GM15510 (cell line): Measurements from ENCODE around the gene SLC38A6.

ENCODE experiments used
- POLR2A ChIP-seq: IDR thresholded peaks from 3 replicates; pipeline ENCODE4 v1.6.1; 2011; ENCODE audit warnings: borderline replicate concordance; ENCODE audit not compliant: insufficient read length; ENCODE audit errors: extremely low read depth

The SLC38A6 gene

GRCh38 chr14:61025251-61026223, 44.5 kb downstream of the SLC38A6 start:
- TF ChIP-seq POLR2A: no peak

GRCh38 chr14:61026526-61026925, 45.5 kb downstream of the SLC38A6 start:
- TF ChIP-seq POLR2A: no peak

- TF ChIP-seq POLR2A: no peak
Observed at GRCh38 chr14:61031026-61031425, 50.0 kb downstream of the SLC38A6 start.

- TF ChIP-seq POLR2A: no peak
Observed at GRCh38 chr14:61033054-61033453, 52.0 kb downstream of the SLC38A6 start.

GRCh38 chr14:61033855-61034254, 52.8 kb downstream of the SLC38A6 start:
- no peak for TF ChIP-seq POLR2A

- no peak for TF ChIP-seq POLR2A
Observed at GRCh38 chr14:61034416-61035120, 53.5 kb downstream of the SLC38A6 start.

- no peak for TF ChIP-seq POLR2A
Observed at GRCh38 chr14:61037215-61037614, 56.2 kb downstream of the SLC38A6 start.

- no peak for TF ChIP-seq POLR2A
Observed at GRCh38 chr14:61041704-61042103, 60.7 kb downstream of the SLC38A6 start.

- TF ChIP-seq POLR2A: no peak
Observed at GRCh38 chr14:61042220-61042619, 61.2 kb downstream of the SLC38A6 start.

GRCh38 chr14:61043506-61043905, 62.5 kb downstream of the SLC38A6 start:
- no peak for TF ChIP-seq POLR2A

GRCh38 chr14:61047021-61047420, 66.0 kb downstream of the SLC38A6 start:
- no peak for TF ChIP-seq POLR2A

- no peak for TF ChIP-seq POLR2A
Observed at GRCh38 chr14:61048640-61049039, 67.6 kb downstream of the SLC38A6 start.

GRCh38 chr14:61050417-61050816, 69.4 kb downstream of the SLC38A6 start:
- TF ChIP-seq POLR2A: no peak

- no peak for TF ChIP-seq POLR2A
Observed at GRCh38 chr14:61051051-61051450, 70.0 kb downstream of the SLC38A6 start.

- no peak for TF ChIP-seq POLR2A
Observed at GRCh38 chr14:61051621-61052020, 70.6 kb downstream of the SLC38A6 start.

- TF ChIP-seq POLR2A: no peak
Observed at GRCh38 chr14:61063461-61063860, 82.4 kb downstream of the SLC38A6 start.

GRCh38 chr14:61064210-61064609, 83.2 kb downstream of the SLC38A6 start:
- TF ChIP-seq POLR2A: no peak

- no peak for TF ChIP-seq POLR2A
Observed at GRCh38 chr14:61064856-61065255, 83.8 kb downstream of the SLC38A6 start.
